ENCODE results near the gene KBTBD6.
"Not testable (repeated sequence)": the region's sequence is repeated elsewhere in the genome, so short reads cannot be mapped to it uniquely, and the experiment has no call there.

Gene KBTBD6
- 8.3 to 16.6 (median 11.2) reads per million in 3 donors for total RNA-seq

DNA sequence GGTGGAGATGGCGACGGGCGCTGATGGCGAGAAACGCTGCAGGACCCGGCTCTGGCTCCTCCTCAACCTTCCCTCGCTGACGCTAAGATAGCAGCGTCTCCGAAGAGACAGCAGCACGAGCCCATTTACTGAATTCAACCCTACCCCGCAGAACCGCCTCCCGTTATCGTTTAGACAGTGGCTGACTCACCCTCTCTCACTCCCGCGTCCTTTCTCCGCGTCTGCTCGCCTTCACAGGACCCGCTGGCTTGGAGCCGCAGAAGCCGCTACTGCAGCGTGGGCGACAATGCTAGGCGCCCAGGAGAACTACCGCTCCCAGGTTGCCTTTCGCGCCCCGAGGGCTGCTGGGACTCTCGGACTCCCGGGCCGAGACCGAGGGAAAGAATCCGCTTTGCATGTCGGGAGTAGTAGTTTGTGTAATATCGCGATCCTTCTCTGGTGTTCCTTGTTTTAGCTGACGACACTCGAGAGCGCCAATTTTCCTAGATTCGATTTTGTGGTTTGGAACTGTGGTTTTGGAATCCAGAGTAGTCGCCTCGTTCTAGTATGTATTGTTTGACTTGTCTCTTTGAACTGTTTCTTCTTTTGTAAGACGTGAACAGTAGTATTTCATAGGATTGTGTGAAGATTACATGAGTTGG, at the start of gene KBTBD6:
Gene KBTBD6 (minus strand): TSS at position 291 of the 641 bp plus-strand sequence. CDS start 291 bp downstream, outside the sequence.
- peak; percentile 83 to 88 (median 88) for DNase-seq
- no peaks in the 10 kb centered on the region for H3K36me3 ChIP-seq (ENCODE audit: control insufficient read depth, insufficient read depth, low read length)
- H3K4me1 ChIP-seq (ENCODE audit: control insufficient read depth, insufficient read depth, low read length, poor library complexity, severe bottlenecking): peaks cover 24% of the 10 kb centered on the region
- H3K27me3 ChIP-seq (replicated peaks; ENCODE audit: control insufficient read depth, insufficient read depth, low read length, poor library complexity, severe bottlenecking): no peaks in the 10 kb centered on the region
- peak within 1 kb of the TSS; percentile 62 for H3K27ac ChIP-seq (ENCODE audit: insufficient read depth, low read length, poor library complexity, severe bottlenecking)
- peak within 1 kb of the TSS; percentile 75 for H3K4me3 ChIP-seq (ENCODE audit: insufficient read depth, low read depth, low read length, poor library complexity, severe bottlenecking)
- H3K9me3 ChIP-seq (ENCODE audit: control insufficient read depth, low read length): no peaks in the 10 kb centered on the region

- H3K27me3 ChIP-seq (replicated peaks; ENCODE audit: control insufficient read depth, insufficient read depth, low read length, poor library complexity, severe bottlenecking): no peaks in the 10 kb centered on the region
- no peak for DNase-seq
- H3K4me1 ChIP-seq (ENCODE audit: control insufficient read depth, insufficient read depth, low read length, poor library complexity, severe bottlenecking): no peaks in the 10 kb centered on the region
- H3K36me3 ChIP-seq (ENCODE audit: control insufficient read depth, insufficient read depth, low read length): no peaks in the 10 kb centered on the region
- H3K4me3 ChIP-seq (ENCODE audit: insufficient read depth, low read depth, low read length, poor library complexity, severe bottlenecking): no peak overlapping the region
- H3K27ac ChIP-seq (ENCODE audit: insufficient read depth, low read length, poor library complexity, severe bottlenecking): no peak overlapping the region
- H3K9me3 ChIP-seq (ENCODE audit: control insufficient read depth, low read length): no peaks in the 10 kb centered on the region
Measured at GRCh38 chr13:41182231-41182630, 49.6 kb upstream of the KBTBD6 start.

- no peak overlapping the region for H3K4me3 ChIP-seq (ENCODE audit: insufficient read depth, low read depth, low read length, poor library complexity, severe bottlenecking)
- no peaks in the 10 kb centered on the region for H3K27me3 ChIP-seq (replicated peaks; ENCODE audit: control insufficient read depth, insufficient read depth, low read length, poor library complexity, severe bottlenecking)
- no peak for DNase-seq
- no peak overlapping the region for H3K27ac ChIP-seq (ENCODE audit: insufficient read depth, low read length, poor library complexity, severe bottlenecking)
- H3K9me3 ChIP-seq (ENCODE audit: control insufficient read depth, low read length): no peaks in the 10 kb centered on the region
- H3K4me1 ChIP-seq (ENCODE audit: control insufficient read depth, insufficient read depth, low read length, poor library complexity, severe bottlenecking): no peaks in the 10 kb centered on the region
- H3K36me3 ChIP-seq (ENCODE audit: control insufficient read depth, insufficient read depth, low read length): no peaks in the 10 kb centered on the region
Measured at GRCh38 chr13:41179593-41180250, 47.1 kb upstream of the KBTBD6 start.

DNA sequence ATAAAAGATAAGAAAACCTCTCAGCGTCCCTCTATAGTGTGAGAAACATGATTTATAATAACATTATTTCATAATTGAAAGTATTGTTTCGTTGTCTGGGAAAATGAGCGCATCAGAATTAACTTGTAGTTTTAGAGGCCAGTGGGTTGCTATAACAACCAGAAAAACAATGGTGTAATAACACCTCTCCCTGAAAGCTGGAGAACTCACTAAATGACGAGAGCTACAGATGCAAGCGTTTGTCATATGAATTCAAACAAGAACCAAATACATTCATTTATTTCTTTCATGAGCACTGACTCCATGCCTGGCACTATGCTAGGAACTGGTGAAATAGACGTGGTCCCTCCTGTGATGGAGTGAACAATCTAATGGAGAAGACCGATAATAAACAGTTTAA, 45.4 kb upstream of the KBTBD6 start:
- DNase-seq: no peak
- Histone ChIP-seq H3K9me3 (ENCODE audit: control insufficient read depth, low read length) (no peaks in the 10 kb centered on the region), H3K27me3 (replicated peaks; ENCODE audit: control insufficient read depth, insufficient read depth, low read length, poor library complexity, severe bottlenecking) (no peaks in the 10 kb centered on the region), H3K4me3 (ENCODE audit: insufficient read depth, low read depth, low read length, poor library complexity, severe bottlenecking) (no peak overlapping the region), H3K36me3 (ENCODE audit: control insufficient read depth, insufficient read depth, low read length) (no peaks in the 10 kb centered on the region), H3K27ac (ENCODE audit: insufficient read depth, low read length, poor library complexity, severe bottlenecking) (no peak overlapping the region), H3K4me1 (ENCODE audit: control insufficient read depth, insufficient read depth, low read length, poor library complexity, severe bottlenecking) (no peaks in the 10 kb centered on the region)

- Histone ChIP-seq H3K27ac (ENCODE audit: insufficient read depth, low read length, poor library complexity, severe bottlenecking) (no peak overlapping the region), H3K36me3 (ENCODE audit: control insufficient read depth, insufficient read depth, low read length) (no peaks in the 10 kb centered on the region), H3K4me3 (ENCODE audit: insufficient read depth, low read depth, low read length, poor library complexity, severe bottlenecking) (no peak overlapping the region), H3K4me1 (ENCODE audit: control insufficient read depth, insufficient read depth, low read length, poor library complexity, severe bottlenecking) (no peaks in the 10 kb centered on the region), H3K9me3 (ENCODE audit: control insufficient read depth, low read length) (no peaks in the 10 kb centered on the region), H3K27me3 (replicated peaks; ENCODE audit: control insufficient read depth, insufficient read depth, low read length, poor library complexity, severe bottlenecking) (no peaks in the 10 kb centered on the region)
- DNase-seq: no peak
Measured at GRCh38 chr13:41177616-41178015, 45.0 kb upstream of the KBTBD6 start.

- H3K27ac ChIP-seq (ENCODE audit: insufficient read depth, low read length, poor library complexity, severe bottlenecking); H3K9me3 ChIP-seq (ENCODE audit: control insufficient read depth, low read length); H3K4me3 ChIP-seq (ENCODE audit: insufficient read depth, low read depth, low read length, poor library complexity, severe bottlenecking); H3K4me1 ChIP-seq (ENCODE audit: control insufficient read depth, insufficient read depth, low read length, poor library complexity, severe bottlenecking); H3K27me3 ChIP-seq (replicated peaks; ENCODE audit: control insufficient read depth, insufficient read depth, low read length, poor library complexity, severe bottlenecking); DNase-seq; H3K36me3 ChIP-seq (ENCODE audit: control insufficient read depth, insufficient read depth, low read length): not testable (repeated sequence)
Measured at GRCh38 chr13:41175576-41175975, 43.0 kb upstream of the KBTBD6 start.

DNA sequence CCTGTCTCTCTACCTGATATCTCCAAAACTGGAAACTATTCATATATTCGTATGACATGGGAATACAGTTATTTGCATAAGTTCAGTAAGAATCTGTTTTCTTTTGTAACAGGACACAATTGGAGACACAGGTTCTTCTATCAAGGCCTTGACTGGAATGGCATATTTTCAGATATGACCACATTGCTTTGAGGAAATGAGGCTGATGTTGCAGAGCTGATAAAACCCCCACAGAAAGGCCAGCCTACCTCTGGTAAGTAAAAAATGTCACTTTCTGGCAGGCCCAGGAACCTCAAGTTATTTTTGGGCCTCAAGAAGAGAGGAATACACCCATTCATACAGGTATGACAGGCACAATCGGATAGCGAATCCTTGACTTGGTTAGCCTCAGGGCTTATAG, 29.5 kb upstream of the KBTBD6 start:
- Histone ChIP-seq H3K4me1 (ENCODE audit: control insufficient read depth, insufficient read depth, low read length, poor library complexity, severe bottlenecking) (no peaks in the 10 kb centered on the region), H3K4me3 (ENCODE audit: insufficient read depth, low read depth, low read length, poor library complexity, severe bottlenecking) (no peak overlapping the region), H3K27ac (ENCODE audit: insufficient read depth, low read length, poor library complexity, severe bottlenecking) (no peak overlapping the region)

GRCh38 chr13:41159174-41159573, 26.6 kb upstream of the KBTBD6 start:
- H3K27me3 ChIP-seq (replicated peaks; ENCODE audit: control insufficient read depth, insufficient read depth, low read length, poor library complexity, severe bottlenecking): no peaks in the 10 kb centered on the region
- H3K4me3 ChIP-seq (ENCODE audit: insufficient read depth, low read depth, low read length, poor library complexity, severe bottlenecking): no peak overlapping the region
- H3K36me3 ChIP-seq (ENCODE audit: control insufficient read depth, insufficient read depth, low read length): no peaks in the 10 kb centered on the region
- H3K4me1 ChIP-seq (ENCODE audit: control insufficient read depth, insufficient read depth, low read length, poor library complexity, severe bottlenecking): no peaks in the 10 kb centered on the region
- H3K27ac ChIP-seq (ENCODE audit: insufficient read depth, low read length, poor library complexity, severe bottlenecking): no peak overlapping the region
- no peak for DNase-seq
- no peaks in the 10 kb centered on the region for H3K9me3 ChIP-seq (ENCODE audit: control insufficient read depth, low read length)

More for the DNA sequence above, 29.5 kb upstream of the KBTBD6 start:
- Histone ChIP-seq H3K9me3 (ENCODE audit: control insufficient read depth, low read length) (no peaks in the 10 kb centered on the region), H3K27me3 (replicated peaks; ENCODE audit: control insufficient read depth, insufficient read depth, low read length, poor library complexity, severe bottlenecking) (no peaks in the 10 kb centered on the region), H3K36me3 (ENCODE audit: control insufficient read depth, insufficient read depth, low read length) (no peaks in the 10 kb centered on the region)
- no peak for DNase-seq

- Histone ChIP-seq H3K27me3 (replicated peaks; ENCODE audit: control insufficient read depth, insufficient read depth, low read length, poor library complexity, severe bottlenecking) (no peaks in the 10 kb centered on the region), H3K4me1 (ENCODE audit: control insufficient read depth, insufficient read depth, low read length, poor library complexity, severe bottlenecking) (no peaks in the 10 kb centered on the region), H3K36me3 (ENCODE audit: control insufficient read depth, insufficient read depth, low read length) (no peaks in the 10 kb centered on the region), H3K4me3 (ENCODE audit: insufficient read depth, low read depth, low read length, poor library complexity, severe bottlenecking) (no peak overlapping the region), H3K9me3 (ENCODE audit: control insufficient read depth, low read length) (peaks cover 6% of the 10 kb centered on the region), H3K27ac (ENCODE audit: insufficient read depth, low read length, poor library complexity, severe bottlenecking) (no peak overlapping the region)
- DNase-seq: no peak
Measured at GRCh38 chr13:41157048-41157717, 24.6 kb upstream of the KBTBD6 start.

DNA sequence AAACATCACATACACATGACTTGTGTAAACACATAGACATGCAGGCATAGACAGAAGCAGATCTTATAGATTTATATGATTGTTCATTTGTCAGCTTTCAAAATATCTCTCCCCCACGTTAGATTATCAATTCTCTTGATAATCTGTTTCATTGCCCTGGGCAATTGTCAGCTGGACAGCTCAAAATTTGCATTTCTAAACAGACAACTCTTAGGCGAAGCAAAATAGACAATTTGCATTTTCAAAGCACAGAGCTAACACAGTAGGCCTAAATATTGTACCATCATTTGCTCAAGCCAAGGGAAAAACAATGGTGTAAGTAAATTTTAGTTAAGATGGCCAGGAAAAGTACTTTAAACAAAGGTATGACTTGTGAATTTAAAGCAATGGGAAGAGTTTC, 24.0 kb upstream of the KBTBD6 start:
- no peaks in the 10 kb centered on the region for H3K4me1 ChIP-seq (ENCODE audit: control insufficient read depth, insufficient read depth, low read length, poor library complexity, severe bottlenecking)
- H3K9me3 ChIP-seq (ENCODE audit: control insufficient read depth, low read length): peaks cover 10% of the 10 kb centered on the region
- no peak for DNase-seq
- H3K4me3 ChIP-seq (ENCODE audit: insufficient read depth, low read depth, low read length, poor library complexity, severe bottlenecking): no peak overlapping the region
- no peaks in the 10 kb centered on the region for H3K27me3 ChIP-seq (replicated peaks; ENCODE audit: control insufficient read depth, insufficient read depth, low read length, poor library complexity, severe bottlenecking)
- no peak overlapping the region for H3K27ac ChIP-seq (ENCODE audit: insufficient read depth, low read length, poor library complexity, severe bottlenecking)
- H3K36me3 ChIP-seq (ENCODE audit: control insufficient read depth, insufficient read depth, low read length): no peaks in the 10 kb centered on the region

Data from effector memory CD4-positive, alpha-beta T cell (primary cell).